Gastrocnemius medialis (tissue), 4 donors: Measurements from ENCODE around the gene COL2A1. TPM values are rescaled to one million over a fixed set of nuclear protein-coding genes. Genes with fewer than 3 reads are reported as not detected.

ENCODE experiments used
- ATAC-seq, 2 donors: fragments of 150-250 bp; one replicate each; pipeline ENCODE4 v1.9.1; 2016
- DNase-seq, 2 donors: peaks; one replicate each; pipeline ENCODE4 v3.0.0-alpha.2; 2019
- H3K27ac ChIP-seq, 4 donors: fragments of 200-600 bp; sonication (generic); 1 replicate in 1 of 4; 2 replicates in 3 of 4; pipeline ENCODE4 v1.5.1; 2016 to 2018; ENCODE audit warnings: mild to moderate bottlenecking in 2 of 4, moderate library complexity in 1 of 4
- H3K27me3 ChIP-seq, 3 donors: fragments of 200-600 bp; sonication (generic) in 2 of 3; 1 replicate in 1 of 3; 2 replicates in 2 of 3; pipeline versions ENCODE4 v1.5.1 to v1.6.0; 2016 to 2019; ENCODE audit warnings: mild to moderate bottlenecking in 1 of 3, moderate library complexity in 1 of 3
- H3K36me3 ChIP-seq, 2 donors: fragments of 200-600 bp; sonication (generic) in 1 of 2; one replicate each; pipeline ENCODE4 v1.5.1; 2017 to 2018
- H3K4me1 ChIP-seq, 2 donors: fragments of 200-600 bp; sonication (generic) in 1 of 2; one replicate each; pipeline ENCODE4 v1.5.1; 2016 to 2017; ENCODE audit warnings: mild to moderate bottlenecking in 2 of 2
- H3K4me3 ChIP-seq, 4 donors: fragments of 200-600 bp; sonication (generic) in 3 of 4; 1 replicate in 1 of 4; 2 replicates in 3 of 4; pipeline ENCODE4 v1.5.1; 2016 to 2019; ENCODE audit warnings: mild to moderate bottlenecking in 2 of 4
- H3K9me3 ChIP-seq, 3 donors: fragments of 200-600 bp; sonication (generic) in 2 of 3; 1 replicate in 1 of 3; 2 replicates in 2 of 3; pipeline ENCODE4 v1.5.1; 2016 to 2019
- CTCF ChIP-seq, 5 experiments: fragments of 450-650 bp in 3 of 5; fragments of 200-600 bp in 2 of 5; sonication (generic) in 2 of 5; IDR thresholded peaks in 4 of 5; conservative IDR thresholded peaks in 1 of 5; 1 replicate in 4 of 5; 2 replicates in 1 of 5; pipeline ENCODE4 v1.5.1; 2016 to 2019; ENCODE audit warnings: antibody characterized with exemption in 5 of 5, mild to moderate bottlenecking in 3 of 5, moderate library complexity in 3 of 5
- POLR2A ChIP-seq, 2 donors: fragments of 450-650 bp; IDR thresholded peaks; one replicate each; pipeline ENCODE4 v1.6.1; 2017; ENCODE audit warnings: antibody characterized with exemption in 2 of 2, mild to moderate bottlenecking in 2 of 2, moderate library complexity in 2 of 2
- in situ Hi-C, 4 donors: fragments of 200-750 bp; cut with MboI; loops; one replicate each; pipeline versions ENCODE4 v1.15.0 to v1.8.0; 2017; ENCODE audit warnings: low sequenced_read_pairs in 4 of 4
- intact Hi-C: fragments of 100-400 bp; cut with DNase I; formaldehyde crosslinking; loops from one replicate; pipeline ENCODE4 v1.15.1; 2023; ENCODE audit warnings: low total_unique reads
- total RNA-seq, 4 donors: library from RNA; depleted of rRNA; stranded (reverse); fragments of >200 nt; gene quantifications; one replicate each; pipeline versions ENCODE4 v1.1.0 to v1.2.3, GENCODE V29; 2016

The COL2A1 gene
- total RNA-seq, 4 donors from 2014 or later: not detected

- ATAC-seq (no peak), DNase-seq (no peak)
- in situ Hi-C loops (loop anchor here in 3 of 4 donors (25.0 kb wide), 1 partner anchor 213 kb away; the partner anchor contains the start of gene CCDC184 (in 3 of the 3)), intact Hi-C loops (no loop called here)
- Histone ChIP-seq H3K36me3 (no peaks in the 10 kb centered on the region), H3K4me1 (no peaks in the 10 kb centered on the region), H3K4me3 (no peak overlapping the region), H3K27ac (no peak overlapping the region), H3K9me3 (no peaks in the 10 kb centered on the region), H3K27me3 (no peaks in the 10 kb centered on the region)
- TF ChIP-seq POLR2A (IDR thresholded peaks at IDR 0.05): no peak
- no peak for TF ChIP-seq CTCF (IDR thresholded peaks at IDR 0.05 in 4 of 5, conservative IDR thresholded peaks at IDR 0.05 in 1 of 5)
Measured at GRCh38 chr12:47973870-47974269, 30.4 kb downstream of the COL2A1 start.

DNA sequence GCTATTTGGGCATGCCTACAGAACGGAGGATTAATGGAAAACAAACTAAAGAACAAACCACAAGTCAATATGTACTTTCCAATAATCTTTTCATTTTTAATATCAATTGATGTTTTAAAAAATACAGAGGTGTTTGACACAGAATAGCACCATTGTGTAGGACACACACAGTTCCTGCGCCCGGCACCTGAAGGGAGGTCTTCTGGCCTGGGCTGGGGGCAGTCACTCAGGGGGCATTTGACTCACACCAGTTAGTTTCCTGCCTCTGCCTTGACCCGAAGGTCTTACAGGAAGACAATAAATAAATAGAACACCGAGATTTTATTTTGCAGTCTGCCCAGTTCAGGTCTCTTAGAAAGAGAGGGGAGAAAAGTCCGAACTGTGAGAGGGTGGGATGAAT, 31.4 kb downstream of the COL2A1 start:
- H3K27ac ChIP-seq: no peak overlapping the region
- H3K27me3 ChIP-seq: no peaks in the 10 kb centered on the region
- DNase-seq: no peak
- in situ Hi-C loops (loop anchor here in 3 of 4 donors (25.0 kb wide), 1 partner anchor 214 kb away; the partner anchor contains the start of gene CCDC184 (in 3 of the 3)), intact Hi-C loops (no loop called here)
- TF ChIP-seq POLR2A (IDR thresholded peaks at IDR 0.05) (no peak), CTCF (IDR thresholded peaks at IDR 0.05 in 4 of 5, conservative IDR thresholded peaks at IDR 0.05 in 1 of 5) (no peak)
- H3K4me3 ChIP-seq: no peak overlapping the region
- no peaks in the 10 kb centered on the region for H3K4me1 ChIP-seq
- no peaks in the 10 kb centered on the region for H3K36me3 ChIP-seq
- ATAC-seq: no peak
- H3K9me3 ChIP-seq: no peaks in the 10 kb centered on the region

- DNase-seq (no peak), ATAC-seq (no peak)
- Histone ChIP-seq H3K9me3 (no peaks in the 10 kb centered on the region), H3K36me3 (no peaks in the 10 kb centered on the region), H3K4me3 (no peak overlapping the region), H3K4me1 (no peaks in the 10 kb centered on the region), H3K27me3 (no peaks in the 10 kb centered on the region), H3K27ac (no peak overlapping the region)
- intact Hi-C loops: no loop called here
- no peak for TF ChIP-seq CTCF (IDR thresholded peaks at IDR 0.05 in 4 of 5, conservative IDR thresholded peaks at IDR 0.05 in 1 of 5)
- TF ChIP-seq POLR2A (IDR thresholded peaks at IDR 0.05): no peak
- in situ Hi-C loops: loop anchor here in 3 of 4 donors (25.0 kb wide), 1 partner anchor 216 kb away; the partner anchor contains the start of gene CCDC184 (in 3 of the 3)
Measured at GRCh38 chr12:47970843-47971242, 33.4 kb downstream of the COL2A1 start.

DNA sequence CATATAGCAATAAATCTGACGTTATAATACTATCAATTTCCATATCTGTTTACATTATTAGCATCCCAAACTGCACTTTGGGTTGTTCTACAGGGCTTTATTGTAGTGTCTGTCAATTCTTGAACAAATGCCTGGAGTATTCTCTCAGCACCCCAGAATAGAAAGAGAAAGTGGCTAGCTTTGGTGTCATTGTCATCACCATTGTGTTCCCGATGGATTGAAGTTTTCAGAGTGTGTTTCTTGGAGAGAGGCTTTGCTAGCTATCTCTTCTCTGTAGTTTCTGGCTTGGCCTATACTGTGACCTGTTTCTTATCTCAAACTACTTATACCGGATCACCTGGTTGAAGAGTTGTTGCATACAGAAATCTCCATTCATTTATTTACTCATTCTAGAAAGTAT, 34.4 kb downstream of the COL2A1 start:
- Histone ChIP-seq H3K27me3 (no peaks in the 10 kb centered on the region), H3K4me1 (peaks cover 0 to under 1% of the 10 kb centered on the region in 2 donors), H3K27ac (no peak overlapping the region), H3K36me3 (no peaks in the 10 kb centered on the region), H3K4me3 (no peak overlapping the region), H3K9me3 (no peaks in the 10 kb centered on the region)
- no peak for DNase-seq
- ATAC-seq: no peak
- in situ Hi-C loops: loop anchor here in 3 of 4 donors (25.0 kb wide), 1 partner anchor 217 kb away; the partner anchor contains the start of gene CCDC184 (in 3 of the 3)
- intact Hi-C loops: loop anchor here (5.0 kb wide), 1 partner anchor 212 kb away; the partner anchor contains the start of gene CCDC184
- TF ChIP-seq CTCF (IDR thresholded peaks at IDR 0.05 in 4 of 5, conservative IDR thresholded peaks at IDR 0.05 in 1 of 5): no peak
- TF ChIP-seq POLR2A (IDR thresholded peaks at IDR 0.05): no peak
